ENCODE results near the gene TMEM30B. TPM values are rescaled to one million over a fixed set of nuclear protein-coding genes. Genes with fewer than 3 reads are reported as not detected.

The TMEM30B gene
- total and polyA plus RNA-seq, 10 of the 15 experiments (the other 5 are each of a cell fraction or from before 2014, with no cell fraction given) = 0.10 TPM; not detected in 9

DNA sequence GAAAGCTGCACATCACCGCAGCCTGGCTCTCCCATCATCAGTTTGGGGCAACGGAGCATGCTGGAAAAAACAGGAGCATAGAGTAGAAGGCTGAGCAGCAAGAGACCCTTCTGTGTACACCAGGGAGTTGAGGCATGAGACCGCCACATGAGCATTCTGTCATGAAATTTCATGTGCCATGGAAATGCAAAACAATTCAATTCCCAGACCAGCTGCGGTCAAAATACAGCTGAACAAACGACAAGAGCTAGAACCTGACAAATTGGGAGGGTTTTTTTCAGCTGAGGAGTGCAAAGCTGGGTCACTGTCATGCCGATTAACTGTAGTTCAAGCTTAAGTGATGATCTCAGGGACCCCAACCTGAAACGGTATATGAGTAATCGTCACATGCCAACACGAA is 37.1 kb downstream of the TMEM30B start (continued):
- TF ChIP-seq, protein P1, sequence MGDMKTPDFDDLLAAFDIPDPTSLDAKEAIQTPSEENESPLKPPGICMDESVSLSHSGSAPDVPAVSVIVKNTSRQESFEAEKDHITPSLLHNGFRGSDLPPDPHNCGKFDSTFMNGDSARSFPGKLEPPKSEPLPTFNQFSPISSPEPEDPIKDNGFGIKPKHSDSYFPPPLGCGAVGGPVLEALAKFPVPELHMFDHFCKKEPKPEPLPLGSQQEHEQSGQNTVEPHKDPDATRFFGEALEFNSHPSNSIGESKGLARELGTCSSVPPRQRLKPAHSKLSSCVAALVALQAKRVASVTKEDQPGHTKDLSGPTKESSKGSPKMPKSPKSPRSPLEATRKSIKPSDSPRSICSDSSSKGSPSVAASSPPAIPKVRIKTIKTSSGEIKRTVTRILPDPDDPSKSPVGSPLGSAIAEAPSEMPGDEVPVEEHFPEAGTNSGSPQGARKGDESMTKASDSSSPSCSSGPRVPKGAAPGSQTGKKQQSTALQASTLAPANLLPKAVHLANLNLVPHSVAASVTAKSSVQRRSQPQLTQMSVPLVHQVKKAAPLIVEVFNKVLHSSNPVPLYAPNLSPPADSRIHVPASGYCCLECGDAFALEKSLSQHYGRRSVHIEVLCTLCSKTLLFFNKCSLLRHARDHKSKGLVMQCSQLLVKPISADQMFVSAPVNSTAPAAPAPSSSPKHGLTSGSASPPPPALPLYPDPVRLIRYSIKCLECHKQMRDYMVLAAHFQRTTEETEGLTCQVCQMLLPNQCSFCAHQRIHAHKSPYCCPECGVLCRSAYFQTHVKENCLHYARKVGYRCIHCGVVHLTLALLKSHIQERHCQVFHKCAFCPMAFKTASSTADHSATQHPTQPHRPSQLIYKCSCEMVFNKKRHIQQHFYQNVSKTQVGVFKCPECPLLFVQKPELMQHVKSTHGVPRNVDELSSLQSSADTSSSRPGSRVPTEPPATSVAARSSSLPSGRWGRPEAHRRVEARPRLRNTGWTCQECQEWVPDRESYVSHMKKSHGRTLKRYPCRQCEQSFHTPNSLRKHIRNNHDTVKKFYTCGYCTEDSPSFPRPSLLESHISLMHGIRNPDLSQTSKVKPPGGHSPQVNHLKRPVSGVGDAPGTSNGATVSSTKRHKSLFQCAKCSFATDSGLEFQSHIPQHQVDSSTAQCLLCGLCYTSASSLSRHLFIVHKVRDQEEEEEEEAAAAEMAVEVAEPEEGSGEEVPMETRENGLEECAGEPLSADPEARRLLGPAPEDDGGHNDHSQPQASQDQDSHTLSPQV (IDR thresholded peaks at IDR 0.05) = no peak
- TF ChIP-seq CHD4 (IDR thresholded peaks at IDR 0.05) (no peak), RELA (IDR thresholded peaks at IDR 0.05; ENCODE audit: borderline replicate concordance, partially characterized antibody) (no peak)

- ChIA-PET POLR2A (no interaction called here), CTCF (interaction anchor here (0.7 kb wide), 2 partner anchors 14 to 615 kb away, joined by 3 to 4 read pairs; no protein-coding TSS in a partner anchor), RAD21 (ENCODE audit: unreplicated experiment) (no interaction called here), SMC1A (ENCODE audit: uncharacterized antibody, unreplicated experiment) (interaction anchor here (1.2 kb wide), 1 partner anchor 160 kb away, joined by 3 read pairs; no protein-coding TSS in a partner anchor)
- Histone ChIP-seq H3K27ac (ENCODE audit: control insufficient read depth, insufficient read depth) (no peak overlapping the region), H3K4me2 (ENCODE audit: control insufficient read depth, insufficient read depth) (no peak overlapping the region), H3K4me1 (ENCODE audit: control insufficient read depth, insufficient read depth, low read length) (no peaks in the 10 kb centered on the region), H3K36me3 (ENCODE audit: control insufficient read depth in 2 of 2, insufficient read depth in 2 of 2, low read length in 1 of 2) (no peaks in the 10 kb centered on the region), H3K9ac (ENCODE audit: control insufficient read depth, insufficient read depth, low read length) (no peak overlapping the region), H3K9me3 (replicated peaks; ENCODE audit: control insufficient read depth, insufficient read depth, low read length) (peaks cover 9% of the 10 kb centered on the region), H4K20me1 (ENCODE audit: control insufficient read depth, insufficient read depth) (no peaks in the 10 kb centered on the region), H3K79me2 (ENCODE audit: control insufficient read depth, insufficient read depth, low read length) (no peaks in the 10 kb centered on the region), H3K27me3 (replicated peaks in 1 of 2; ENCODE audit: control insufficient read depth in 2 of 2, insufficient read depth in 2 of 2, low read length in 1 of 2) (no peaks in the 10 kb centered on the region), H2AFZ (ENCODE audit: control insufficient read depth, low read depth, low read length) (no peak overlapping the region), H3K4me3 (no peak overlapping the region)
- DNase-seq (ENCODE audit: low read depth, low spot score) = no peak
- no TSS peak for BruUV-seq (replicated peaks)
- 27% methylated on average over 8 of the region's 8 CpGs for whole genome bisulfite sequencing (ENCODE audit: insufficient coverage, insufficient replicate concordance, low lambda C conversion rate, missing lambda C conversion rate)
- no peak for FAIRE-seq
- ATAC-seq = no peak
- TF ChIP-seq, protein P2, sequence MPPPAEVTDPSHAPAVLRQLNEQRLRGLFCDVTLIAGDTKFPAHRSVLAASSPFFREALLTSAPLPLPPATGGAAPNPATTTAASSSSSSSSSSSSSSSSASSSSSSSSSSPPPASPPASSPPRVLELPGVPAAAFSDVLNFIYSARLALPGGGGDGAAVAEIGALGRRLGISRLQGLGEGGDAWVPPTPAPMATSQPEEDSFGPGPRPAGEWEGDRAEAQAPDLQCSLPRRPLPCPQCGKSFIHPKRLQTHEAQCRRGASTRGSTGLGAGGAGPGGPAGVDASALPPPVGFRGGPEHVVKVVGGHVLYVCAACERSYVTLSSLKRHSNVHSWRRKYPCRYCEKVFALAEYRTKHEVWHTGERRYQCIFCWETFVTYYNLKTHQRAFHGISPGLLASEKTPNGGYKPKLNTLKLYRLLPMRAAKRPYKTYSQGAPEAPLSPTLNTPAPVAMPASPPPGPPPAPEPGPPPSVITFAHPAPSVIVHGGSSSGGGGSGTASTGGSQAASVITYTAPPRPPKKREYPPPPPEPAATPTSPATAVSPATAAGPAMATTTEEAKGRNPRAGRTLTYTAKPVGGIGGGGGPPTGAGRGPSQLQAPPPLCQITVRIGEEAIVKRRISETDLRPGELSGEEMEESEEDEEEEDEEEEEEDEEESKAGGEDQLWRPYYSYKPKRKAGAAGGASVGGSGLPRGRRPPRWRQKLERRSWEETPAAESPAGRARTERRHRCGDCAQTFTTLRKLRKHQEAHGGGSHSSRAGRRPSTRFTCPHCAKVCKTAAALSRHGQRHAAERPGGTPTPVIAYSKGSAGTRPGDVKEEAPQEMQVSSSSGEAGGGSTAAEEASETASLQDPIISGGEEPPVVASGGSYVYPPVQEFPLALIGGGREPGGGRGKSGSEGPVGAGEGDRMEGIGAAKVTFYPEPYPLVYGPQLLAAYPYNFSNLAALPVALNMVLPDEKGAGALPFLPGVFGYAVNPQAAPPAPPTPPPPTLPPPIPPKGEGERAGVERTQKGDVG (CRISPR knock-in tag; IDR thresholded peaks at IDR 0.05) = no peak
- TF ChIP-seq HDGF (IDR thresholded peaks at IDR 0.05) (no peak), MAX (IDR thresholded peaks at IDR 0.05; ENCODE audit: low read depth, low read length) (no peak), STAT3 (IDR thresholded peaks at IDR 0.05; ENCODE audit: low read depth, low read length) (no peak), ELK1 (IDR thresholded peaks at IDR 0.05; ENCODE audit: low read depth, low read length) (no peak), SMARCA5 (IDR thresholded peaks at IDR 0.05) (no peak), ZNF217 (IDR thresholded peaks at IDR 0.05) (no peak), FOS (IDR thresholded peaks at IDR 0.05; ENCODE audit: borderline replicate concordance, extremely low read depth, insufficient read length) (no peak), CHD4 (IDR thresholded peaks at IDR 0.05) (no peak), EGR1 (IDR thresholded peaks at IDR 0.05; ENCODE audit: borderline replicate concordance in 1 of 2, low read depth in 2 of 2, low read length in 2 of 2) (no peak), ZSCAN29 (IDR thresholded peaks at IDR 0.05) (no peak), POLR2A (IDR thresholded peaks at IDR 0.05; ENCODE audit: low read depth, low read length) (no peak)
- intact Hi-C loops (cut with micrococcal nuclease; ENCODE audit: unreplicated experiment) = no loop called here
- in situ Hi-C loops (cut with MboI) = no loop called here
Observed at GRCh38 chr14:61240206-61240605, 40.9 kb downstream of the TMEM30B start.
